Measurements from ENCODE around the gene CYB561A3.
A peak's percentile ranks its signal among the peaks of the same experiment; 100 is the strongest.

The CYB561A3 gene

DNA sequence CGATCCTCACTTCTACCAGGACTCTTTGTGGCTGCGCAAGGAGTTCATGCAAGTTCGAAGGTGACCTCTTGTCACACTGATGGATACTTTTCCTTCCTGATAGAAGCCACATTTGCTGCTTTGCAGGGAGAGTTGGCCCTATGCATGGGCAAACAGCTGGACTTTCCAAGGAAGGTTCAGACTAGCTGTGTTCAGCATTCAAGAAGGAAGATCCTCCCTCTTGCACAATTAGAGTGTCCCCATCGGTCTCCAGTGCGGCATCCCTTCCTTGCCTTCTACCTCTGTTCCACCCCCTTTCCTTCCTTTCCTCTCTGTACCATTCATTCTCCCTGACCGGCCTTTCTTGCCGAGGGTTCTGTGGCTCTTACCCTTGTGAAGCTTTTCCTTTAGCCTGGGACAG is 7.0 kb upstream of the CYB561A3 start:
- TF ChIP-seq, protein P1, sequence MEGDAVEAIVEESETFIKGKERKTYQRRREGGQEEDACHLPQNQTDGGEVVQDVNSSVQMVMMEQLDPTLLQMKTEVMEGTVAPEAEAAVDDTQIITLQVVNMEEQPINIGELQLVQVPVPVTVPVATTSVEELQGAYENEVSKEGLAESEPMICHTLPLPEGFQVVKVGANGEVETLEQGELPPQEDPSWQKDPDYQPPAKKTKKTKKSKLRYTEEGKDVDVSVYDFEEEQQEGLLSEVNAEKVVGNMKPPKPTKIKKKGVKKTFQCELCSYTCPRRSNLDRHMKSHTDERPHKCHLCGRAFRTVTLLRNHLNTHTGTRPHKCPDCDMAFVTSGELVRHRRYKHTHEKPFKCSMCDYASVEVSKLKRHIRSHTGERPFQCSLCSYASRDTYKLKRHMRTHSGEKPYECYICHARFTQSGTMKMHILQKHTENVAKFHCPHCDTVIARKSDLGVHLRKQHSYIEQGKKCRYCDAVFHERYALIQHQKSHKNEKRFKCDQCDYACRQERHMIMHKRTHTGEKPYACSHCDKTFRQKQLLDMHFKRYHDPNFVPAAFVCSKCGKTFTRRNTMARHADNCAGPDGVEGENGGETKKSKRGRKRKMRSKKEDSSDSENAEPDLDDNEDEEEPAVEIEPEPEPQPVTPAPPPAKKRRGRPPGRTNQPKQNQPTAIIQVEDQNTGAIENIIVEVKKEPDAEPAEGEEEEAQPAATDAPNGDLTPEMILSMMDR (conservative IDR thresholded peaks at IDR 0.05; ENCODE audit: low read depth, low read length) = no peak
- no peak for DNase-seq (ENCODE audit: low read depth)
- no peak overlapping the region for H3K4me3 ChIP-seq (ENCODE audit: low read depth, low read length)

DNA sequence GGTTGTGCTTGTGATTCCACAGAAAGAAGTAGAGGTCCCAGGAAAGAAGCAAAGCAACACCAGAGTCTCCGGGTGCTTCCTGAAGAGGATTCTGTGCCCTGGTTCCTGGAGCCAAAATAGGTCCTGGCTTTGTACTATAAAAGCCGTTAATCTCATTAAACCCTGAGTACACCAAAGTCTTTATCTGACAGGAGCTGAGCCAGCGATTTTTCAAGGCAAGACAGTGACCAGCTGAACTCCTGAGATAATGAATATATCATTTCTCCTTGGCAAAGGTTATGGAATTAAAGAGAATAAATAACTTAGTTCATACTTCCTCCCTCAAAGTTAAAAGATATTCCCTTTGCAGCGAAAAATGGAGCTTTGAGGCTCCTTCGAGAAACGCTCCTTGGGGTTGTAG is 5.7 kb upstream of the CYB561A3 start:
- DNase-seq (ENCODE audit: low read depth) = no peak
- no peak overlapping the region for H3K4me3 ChIP-seq (ENCODE audit: low read depth, low read length)
- TF ChIP-seq, protein P1 (conservative IDR thresholded peaks at IDR 0.05; ENCODE audit: low read depth, low read length) = no peak

DNA sequence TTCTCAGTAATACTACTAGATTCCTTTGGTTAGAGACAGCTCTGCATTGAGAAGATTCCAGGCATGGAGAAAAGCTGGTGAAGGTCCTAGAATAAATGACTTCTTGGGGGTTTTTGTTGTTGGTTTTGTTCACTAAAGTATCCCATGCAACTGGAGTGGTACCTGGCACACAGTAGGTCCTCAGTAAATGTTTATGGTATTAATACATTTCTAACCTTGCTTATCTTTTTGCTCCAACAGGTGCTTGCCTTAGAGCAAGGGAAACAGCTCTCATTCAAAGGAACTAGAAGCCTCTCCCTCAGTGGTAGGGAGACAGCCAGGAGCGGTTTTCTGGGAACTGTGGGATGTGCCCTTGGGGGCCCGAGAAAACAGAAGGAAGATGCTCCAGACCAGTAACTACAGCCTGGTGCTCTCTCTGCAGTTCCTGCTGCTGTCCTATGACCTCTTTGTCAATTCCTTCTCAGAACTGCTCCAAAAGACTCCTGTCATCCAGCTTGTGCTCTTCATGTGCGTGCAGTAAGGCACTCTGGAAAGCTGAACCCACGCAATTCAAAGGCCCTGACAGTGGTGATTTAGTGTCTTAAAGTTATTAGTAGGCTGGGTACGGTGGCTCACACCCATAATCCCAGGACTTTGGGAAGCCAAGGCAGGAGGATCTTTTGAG is 2.5 kb upstream of the CYB561A3 start:
- TF ChIP-seq, protein P1 (conservative IDR thresholded peaks at IDR 0.05; ENCODE audit: low read depth, low read length) = no peak
- no peak for DNase-seq (ENCODE audit: low read depth)
- no peak overlapping the region for H3K4me3 ChIP-seq (ENCODE audit: low read depth, low read length)

DNA sequence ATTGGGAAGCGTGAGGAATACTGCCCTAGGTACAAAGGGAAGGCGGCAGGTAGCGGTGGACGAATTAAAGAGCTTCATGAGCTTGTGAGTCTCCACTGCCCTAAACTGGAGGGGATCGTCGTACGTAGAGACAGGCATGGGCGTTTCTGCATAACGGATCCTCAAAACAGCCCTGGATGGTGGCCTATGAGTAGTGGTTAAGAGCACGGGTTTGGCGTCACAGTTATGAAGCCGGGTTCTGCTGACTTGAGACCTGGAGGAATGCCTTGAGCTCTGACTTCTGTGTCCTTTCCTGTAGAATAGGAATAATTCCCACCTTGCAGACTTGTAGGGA is 827 bp upstream of the CYB561A3 start:
- TF ChIP-seq, protein P1 (conservative IDR thresholded peaks at IDR 0.05; ENCODE audit: low read depth, low read length) = no peak
- DNase-seq (ENCODE audit: low read depth) = peak; percentile 77
- peak overlapping the region; percentile 72 for H3K4me3 ChIP-seq (ENCODE audit: low read depth, low read length)

DNA sequence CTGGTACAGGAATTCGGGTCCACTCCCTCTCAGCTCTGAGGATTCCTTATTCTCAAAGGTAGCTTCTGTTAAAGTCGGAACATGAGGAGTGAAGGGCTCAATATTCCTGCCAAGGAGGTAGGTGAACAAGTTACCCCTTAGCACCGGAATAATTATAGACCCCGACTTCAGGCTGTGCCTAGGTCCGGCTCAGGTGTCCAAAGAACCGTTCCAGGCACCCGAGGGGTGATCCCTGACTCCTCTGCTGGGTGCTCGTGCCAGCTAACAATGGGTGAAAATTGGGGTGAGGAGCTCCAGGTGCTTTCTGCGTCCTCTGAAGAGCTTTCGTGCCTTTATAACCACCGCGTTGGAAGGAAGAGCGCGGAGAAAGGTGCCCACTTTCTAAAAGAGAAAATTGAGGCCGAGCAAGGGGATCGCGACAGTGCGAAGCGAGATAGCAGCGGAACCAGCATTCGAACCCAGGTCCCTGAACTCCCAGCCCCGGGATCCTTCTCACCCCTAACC is 393 bp downstream of the CYB561A3 start:
- peak overlapping the region; percentile 72 for H3K4me3 ChIP-seq (ENCODE audit: low read depth, low read length)
- DNase-seq (ENCODE audit: low read depth) = no peak
- TF ChIP-seq, protein P1 (conservative IDR thresholded peaks at IDR 0.05; ENCODE audit: low read depth, low read length) = no peak

DNA sequence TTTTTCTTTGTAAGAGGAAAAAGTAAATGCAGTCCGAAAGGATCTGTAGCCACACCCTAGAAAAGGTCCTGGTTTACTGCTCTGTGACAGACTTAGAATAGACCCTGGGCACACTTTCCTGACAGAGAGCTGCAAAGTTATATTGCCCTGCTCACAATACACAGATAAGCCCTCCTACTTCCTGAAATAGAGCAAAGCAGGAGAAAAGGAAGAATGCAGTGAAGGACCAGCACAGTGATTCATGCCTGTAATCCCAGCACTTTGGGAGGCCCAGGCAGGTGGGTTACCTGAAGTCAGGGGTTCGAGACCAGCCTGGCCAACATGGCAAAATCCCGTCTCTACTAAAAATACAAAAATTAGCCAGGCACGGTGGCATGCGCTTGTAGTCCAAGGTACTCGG is 2.2 kb downstream of the CYB561A3 start:
- DNase-seq (ENCODE audit: low read depth) = no peak
- no peak overlapping the region for H3K4me3 ChIP-seq (ENCODE audit: low read depth, low read length)

More for the DNA sequence above, 2.2 kb downstream of the CYB561A3 start:
- TF ChIP-seq, protein P1 (conservative IDR thresholded peaks at IDR 0.05; ENCODE audit: low read depth, low read length) = no peak

Data from choroid plexus epithelial cell (primary cell).